ENCODE results near the gene KDM7A.
"Not testable (repeated sequence)": the region's sequence is repeated elsewhere in the genome, so short reads cannot be mapped to it uniquely, and the experiment has no call there.

Gene KDM7A, protein sequence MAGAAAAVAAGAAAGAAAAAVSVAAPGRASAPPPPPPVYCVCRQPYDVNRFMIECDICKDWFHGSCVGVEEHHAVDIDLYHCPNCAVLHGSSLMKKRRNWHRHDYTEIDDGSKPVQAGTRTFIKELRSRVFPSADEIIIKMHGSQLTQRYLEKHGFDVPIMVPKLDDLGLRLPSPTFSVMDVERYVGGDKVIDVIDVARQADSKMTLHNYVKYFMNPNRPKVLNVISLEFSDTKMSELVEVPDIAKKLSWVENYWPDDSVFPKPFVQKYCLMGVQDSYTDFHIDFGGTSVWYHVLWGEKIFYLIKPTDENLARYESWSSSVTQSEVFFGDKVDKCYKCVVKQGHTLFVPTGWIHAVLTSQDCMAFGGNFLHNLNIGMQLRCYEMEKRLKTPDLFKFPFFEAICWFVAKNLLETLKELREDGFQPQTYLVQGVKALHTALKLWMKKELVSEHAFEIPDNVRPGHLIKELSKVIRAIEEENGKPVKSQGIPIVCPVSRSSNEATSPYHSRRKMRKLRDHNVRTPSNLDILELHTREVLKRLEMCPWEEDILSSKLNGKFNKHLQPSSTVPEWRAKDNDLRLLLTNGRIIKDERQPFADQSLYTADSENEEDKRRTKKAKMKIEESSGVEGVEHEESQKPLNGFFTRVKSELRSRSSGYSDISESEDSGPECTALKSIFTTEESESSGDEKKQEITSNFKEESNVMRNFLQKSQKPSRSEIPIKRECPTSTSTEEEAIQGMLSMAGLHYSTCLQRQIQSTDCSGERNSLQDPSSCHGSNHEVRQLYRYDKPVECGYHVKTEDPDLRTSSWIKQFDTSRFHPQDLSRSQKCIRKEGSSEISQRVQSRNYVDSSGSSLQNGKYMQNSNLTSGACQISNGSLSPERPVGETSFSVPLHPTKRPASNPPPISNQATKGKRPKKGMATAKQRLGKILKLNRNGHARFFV

DNA sequence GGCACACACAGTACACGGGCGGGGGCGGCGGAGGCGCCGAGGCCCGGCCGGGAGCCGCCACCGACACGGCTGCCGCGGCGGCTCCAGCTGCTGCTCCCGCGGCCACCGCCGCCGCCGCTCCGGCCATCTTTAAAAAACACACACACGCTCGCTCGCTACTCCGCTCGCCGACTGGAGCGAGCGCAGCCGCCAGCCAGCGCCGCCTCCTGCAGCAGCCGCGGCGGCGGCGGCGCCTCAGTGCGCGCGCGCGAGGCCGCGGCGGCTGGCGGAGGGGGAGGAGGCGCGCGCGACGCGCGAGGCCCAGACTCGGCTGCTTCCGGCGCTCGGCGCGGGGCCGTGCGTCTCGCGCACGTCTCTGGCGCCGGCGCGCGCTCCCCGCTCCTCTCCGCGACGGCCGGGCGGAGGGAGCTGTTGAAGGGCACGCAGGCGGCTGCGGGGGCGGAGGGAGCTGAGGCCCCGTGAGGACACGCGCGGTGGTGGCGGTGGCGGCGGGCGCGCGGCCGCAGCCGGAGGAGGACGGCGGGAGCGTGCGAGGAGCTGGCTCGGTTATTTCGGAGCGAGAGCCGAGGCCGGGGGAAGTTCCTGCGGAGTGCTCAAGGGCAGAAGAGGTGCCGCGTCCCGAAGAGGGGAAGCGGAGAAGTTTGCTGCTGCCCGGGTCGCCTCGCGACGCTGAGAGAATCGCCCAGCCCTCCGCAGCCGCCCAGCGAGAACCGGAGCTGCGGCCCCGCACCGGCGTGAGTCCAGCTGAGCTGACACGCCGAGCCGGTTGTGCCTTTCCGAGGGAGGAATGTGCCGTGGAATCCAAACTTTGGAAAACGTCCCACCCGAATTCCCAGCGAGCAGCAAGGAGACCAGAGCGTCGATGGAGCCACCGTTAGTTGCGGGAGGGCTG lies at the start of gene KDM7A:
Gene KDM7A, minus strand, starts transcription at position 173 of the 892 bp plus-strand sequence. Its CDS starts 46 bp downstream, at position 127.
- peak; percentile 94 for DNase-seq

DNA sequence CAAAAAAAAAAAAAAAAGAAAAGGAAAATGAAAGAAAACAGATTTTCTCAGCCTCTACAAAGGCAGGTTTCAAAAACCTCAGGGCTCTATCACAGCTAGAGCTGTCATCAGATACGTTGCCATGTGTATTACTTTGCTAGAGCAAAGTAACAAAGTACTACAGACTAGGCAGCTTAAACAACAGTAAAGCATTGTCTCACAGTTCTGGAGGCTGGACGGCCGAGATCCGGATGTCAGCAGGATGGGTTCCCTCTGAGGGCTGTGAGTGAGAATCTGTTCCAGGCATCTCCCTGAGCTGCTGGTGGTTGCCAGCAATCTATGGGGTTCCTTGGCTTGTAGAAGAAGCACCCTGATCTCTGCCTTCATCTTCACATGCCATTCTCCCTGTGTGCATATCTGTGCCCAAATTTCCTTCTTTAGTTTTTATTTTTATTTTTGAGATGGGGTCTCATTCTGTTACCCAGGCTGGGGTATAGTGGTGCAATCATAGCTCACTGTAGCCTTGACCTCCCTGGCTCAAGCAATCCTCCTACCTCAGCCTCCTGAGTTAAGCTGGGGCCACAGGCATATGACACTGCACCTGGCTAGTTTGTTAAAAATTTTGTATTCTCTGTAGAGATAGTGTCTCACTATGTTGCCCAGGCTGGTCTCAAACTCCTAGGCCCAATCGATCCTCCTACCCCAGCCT lies 48.9 kb upstream of the KDM7A start:
- no peak for DNase-seq

DNA sequence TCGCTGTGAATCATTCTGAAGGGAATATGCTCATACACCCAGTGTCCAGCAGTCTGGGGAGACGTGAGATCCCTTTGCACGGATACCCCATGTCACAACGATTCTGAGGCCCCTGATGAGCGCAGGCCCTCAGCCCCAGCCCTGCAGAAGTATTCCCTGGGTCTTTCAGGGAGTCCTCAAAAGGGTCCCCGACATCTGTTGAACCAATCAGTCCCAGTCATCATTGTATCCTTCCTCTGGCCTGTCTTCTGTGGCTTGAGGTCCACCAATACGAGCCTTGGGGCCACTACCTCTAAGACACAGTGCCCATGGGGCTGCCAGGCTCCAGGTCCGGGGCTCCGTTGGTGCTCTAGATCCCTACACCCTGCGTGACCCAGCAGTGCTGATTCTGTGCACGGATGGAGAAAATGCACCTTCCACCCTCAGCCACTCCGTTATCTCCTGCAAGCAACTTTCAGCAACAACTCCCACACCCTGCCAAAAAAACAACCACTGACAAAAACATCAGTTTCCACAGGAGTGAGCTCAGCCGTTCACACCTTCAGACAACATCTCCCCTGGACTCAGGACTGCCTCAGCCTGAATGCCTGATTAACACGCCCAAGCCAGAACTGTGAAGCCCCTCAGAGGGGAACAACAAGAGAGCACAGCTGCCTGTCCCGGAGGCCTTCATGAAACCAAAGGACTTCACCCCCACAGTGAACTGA lies 46.9 kb upstream of the KDM7A start:
- DNase-seq = no peak

DNA sequence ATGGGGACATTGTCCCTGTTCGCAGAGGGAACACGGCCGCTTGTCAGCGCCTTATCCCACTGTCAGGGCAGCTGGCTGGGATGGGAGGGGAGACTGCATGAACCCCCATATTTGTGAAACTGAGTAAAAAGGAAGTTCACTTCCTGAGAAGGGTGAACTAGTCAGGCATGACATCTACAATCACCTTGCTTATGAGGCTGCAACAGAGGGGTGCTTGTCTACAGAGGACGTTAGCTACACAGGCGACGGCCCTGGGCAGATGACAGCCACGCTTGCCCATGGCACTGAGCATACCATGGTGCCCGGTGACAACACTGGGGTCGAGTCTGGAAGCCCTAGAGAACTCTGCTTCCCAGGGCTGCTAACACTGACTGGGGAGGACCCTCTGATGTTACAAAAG lies 46.0 kb upstream of the KDM7A start:
- no peak for DNase-seq

DNA sequence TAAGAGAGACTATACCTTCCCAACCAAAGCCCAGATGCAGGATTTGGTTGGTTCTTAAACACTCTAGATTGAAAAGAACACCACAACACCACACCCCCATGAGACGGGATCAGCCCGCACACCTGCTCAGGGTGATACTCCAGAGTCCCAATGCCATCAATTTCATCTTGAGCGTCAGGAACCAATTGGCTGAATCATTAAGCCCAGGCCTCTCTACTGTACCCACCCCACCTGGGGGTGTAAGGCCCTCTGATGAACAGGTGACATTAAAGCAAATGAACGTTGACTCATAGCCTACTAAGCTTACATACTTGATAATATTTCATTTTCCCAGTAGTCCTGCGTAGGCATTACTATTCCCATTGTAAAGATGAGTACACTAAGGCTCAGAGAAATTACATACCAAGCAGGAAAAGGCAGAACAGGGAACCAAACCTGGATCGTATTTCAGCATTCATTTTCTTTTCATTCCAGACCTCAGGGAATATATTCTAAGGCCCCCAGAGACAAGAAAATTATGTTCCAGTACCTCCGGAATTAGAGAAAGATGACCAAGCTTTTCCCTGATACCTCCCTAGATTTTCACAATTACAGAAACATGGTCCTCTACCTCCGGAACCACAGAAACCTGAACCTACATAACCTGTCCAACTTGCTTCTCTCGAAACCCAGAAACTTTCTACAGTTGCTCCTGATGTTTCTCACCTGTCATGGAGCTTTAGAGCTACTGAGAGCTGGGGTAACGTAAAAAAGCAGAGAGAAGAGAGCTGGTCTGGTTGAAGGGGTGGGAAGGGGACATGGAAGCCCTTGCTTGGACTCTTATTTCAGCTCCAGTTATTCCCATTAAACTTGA lies 43.1 kb upstream of the KDM7A start:
- no peak for DNase-seq

DNA sequence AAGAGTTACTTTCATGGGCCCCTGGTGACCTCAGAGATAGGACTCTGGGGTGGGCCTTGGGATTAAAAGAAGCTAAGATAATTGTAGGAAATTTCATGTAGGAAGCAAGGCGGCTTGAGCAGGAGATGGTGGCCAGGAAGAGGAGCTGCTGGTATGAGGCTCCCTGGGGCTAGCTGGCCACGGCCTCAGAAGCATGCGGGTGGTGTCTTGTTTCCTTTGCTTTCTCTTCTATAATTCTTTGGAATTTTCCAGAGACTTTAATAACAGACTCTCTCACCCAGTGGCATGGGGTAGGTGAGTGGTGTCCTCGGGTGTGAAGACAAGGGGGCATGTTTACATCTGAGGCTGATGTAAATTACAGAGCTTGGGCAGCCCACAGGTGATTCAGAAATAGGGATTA lies 41.9 kb upstream of the KDM7A start:
- no peak for DNase-seq

DNA sequence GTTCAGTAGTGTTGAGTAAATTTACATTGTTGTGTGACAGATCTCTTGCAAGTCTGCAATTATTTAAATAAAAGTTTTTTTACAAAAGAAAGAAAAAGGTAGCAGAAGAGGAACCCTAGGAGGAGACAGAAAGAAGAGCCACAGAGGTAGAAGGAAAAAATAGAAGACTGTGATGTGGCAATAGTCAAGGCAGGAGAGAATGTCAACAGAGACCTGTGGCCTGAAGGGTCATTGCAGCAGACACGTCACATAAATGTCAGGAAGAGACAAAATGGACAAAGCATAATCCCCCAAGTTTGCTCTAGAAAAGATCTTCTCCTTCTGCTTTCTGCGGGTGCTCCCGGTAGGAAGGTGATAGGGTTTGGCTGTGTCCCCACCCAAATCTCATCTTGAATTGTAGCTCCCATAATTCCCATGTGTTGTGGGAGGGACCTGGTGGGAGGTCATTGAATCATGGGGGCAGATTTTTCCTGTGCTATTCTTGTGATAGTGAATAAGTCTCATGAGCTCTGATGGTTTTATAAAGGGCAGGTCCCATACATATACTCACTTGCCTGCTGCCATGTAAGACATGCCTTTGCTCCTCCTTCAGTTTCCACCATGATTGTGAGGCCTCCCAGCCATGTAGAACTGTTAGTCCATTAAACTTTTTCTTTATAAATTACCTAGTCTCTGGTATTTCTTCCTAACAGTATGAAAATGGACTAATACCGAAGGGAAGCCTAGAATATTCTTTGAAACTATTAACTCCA lies 41.1 kb upstream of the KDM7A start:
- DNase-seq = no peak

DNA sequence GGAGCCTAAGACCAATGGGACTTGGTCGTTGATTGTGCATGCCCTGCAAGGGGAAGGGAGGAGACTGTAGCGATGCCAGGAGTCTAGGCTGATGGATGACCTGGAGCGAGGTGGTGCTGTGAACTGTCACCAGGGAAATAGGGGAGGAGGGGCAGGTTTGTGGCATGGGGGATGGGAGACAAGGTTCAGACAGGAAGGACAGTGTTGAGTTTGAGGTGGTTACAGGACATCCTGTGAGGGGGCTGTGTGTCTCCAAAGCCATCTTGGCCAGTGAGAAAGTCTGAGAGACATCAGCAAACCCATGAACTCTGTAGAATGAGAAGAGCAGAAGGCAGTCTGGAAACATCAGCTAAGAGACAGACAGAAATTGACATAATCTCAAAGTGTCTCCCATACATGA lies 38.5 kb upstream of the KDM7A start:
- no peak for DNase-seq

DNA sequence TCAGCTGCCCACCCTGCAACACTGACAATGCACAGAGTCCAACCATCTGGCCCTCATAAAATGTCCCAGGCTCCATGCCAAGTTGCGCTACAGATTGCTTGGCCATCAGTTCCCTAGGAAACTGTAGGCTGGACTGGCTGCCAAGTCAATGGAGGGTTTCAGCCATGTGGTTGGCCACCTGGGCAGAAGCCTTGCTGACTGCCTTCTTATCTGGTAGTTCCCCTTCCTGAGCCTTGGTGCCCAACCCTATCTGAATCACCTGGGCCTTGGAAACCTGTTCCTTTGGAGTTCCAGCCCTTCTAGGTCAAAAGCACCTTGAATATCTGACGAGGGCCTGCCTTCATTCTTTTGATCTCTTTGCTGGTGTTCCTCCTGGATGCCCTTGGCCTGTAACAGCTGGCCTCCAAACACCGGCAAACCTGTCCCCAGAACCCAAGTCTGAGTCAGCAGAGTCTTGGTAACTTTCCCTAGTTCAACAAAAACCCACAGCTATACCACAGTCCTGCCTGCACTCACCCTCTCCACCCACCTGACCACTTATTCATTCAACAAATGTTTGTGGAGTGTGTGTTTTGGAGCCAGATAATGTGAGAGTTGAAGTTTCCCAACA lies 37.4 kb upstream of the KDM7A start:
- no peak for DNase-seq

DNA sequence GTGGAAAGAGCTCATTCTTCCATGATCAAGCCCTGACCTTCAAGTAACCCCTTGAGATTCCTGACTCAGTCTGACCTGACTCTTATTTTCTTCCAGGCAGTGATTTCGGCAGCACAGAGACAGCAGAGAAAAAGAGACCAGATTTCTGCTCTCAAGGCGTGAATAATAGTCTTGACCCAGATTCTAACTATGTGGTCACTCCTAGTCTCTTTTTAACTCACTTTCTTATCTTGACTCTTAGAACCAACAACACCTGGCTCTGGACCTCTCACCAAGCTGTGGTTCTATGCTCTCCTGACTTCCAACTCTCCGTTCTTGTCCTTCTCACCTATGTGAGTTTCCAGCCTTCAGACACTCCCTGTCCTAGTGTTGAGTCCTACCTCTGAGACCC lies 36.9 kb upstream of the KDM7A start:
- DNase-seq = no peak

DNA sequence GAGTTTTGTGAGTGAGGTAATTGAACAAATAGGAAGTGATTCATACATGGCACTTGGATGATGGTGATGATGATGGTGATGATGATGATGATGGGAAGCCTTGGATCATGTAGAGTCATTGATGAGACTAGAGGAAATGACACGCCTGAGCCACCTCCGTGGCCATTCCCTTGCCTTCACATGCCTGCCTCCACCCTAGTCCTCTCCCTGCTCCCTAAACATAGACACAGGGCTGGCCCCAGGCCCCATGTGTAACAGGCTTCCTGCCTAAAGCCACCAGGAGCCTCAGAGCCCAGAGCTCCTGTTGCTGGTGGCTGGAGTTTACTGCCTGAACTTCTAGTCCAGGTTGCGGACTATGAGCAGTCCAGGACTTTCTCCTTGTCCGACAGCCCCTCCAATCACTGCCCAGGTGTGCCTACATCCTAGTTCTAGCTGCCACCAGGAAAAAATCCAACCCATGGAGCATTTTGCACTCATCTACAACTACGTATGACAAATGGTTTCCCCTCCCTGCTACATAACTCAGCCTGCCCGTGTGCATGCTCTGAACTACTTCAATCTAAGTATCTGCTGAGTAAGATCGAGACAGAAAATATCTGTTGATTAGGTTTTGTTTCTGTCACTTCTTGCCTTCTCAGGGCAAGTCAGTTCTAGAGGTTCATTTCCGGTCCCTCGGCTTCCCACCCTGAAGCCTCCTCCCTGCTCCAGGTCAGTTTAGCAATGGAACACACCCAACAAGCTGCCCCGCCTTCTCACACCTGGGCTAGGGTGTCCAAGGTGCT lies 35.5 kb upstream of the KDM7A start:
- no peak for DNase-seq

DNA sequence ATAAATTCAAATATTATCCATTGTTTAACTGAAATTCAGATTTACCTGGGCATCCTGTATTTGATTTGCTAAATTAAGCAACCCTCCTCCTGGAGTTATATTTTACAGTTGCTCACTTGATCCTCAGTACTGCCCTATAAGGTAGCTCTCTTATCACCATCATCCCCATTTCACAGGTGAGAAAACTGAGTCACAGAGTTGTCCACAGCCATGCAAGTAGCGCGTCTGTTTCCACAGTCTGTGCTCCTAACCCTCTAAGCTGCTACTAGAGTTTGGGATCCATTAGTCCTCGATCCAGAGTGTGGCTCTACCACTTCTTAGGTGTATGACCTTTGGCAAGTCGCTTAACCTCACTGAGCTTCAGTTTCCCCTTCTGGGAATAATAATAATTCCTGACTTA lies 34.9 kb upstream of the KDM7A start:
- no peak for DNase-seq

DNA sequence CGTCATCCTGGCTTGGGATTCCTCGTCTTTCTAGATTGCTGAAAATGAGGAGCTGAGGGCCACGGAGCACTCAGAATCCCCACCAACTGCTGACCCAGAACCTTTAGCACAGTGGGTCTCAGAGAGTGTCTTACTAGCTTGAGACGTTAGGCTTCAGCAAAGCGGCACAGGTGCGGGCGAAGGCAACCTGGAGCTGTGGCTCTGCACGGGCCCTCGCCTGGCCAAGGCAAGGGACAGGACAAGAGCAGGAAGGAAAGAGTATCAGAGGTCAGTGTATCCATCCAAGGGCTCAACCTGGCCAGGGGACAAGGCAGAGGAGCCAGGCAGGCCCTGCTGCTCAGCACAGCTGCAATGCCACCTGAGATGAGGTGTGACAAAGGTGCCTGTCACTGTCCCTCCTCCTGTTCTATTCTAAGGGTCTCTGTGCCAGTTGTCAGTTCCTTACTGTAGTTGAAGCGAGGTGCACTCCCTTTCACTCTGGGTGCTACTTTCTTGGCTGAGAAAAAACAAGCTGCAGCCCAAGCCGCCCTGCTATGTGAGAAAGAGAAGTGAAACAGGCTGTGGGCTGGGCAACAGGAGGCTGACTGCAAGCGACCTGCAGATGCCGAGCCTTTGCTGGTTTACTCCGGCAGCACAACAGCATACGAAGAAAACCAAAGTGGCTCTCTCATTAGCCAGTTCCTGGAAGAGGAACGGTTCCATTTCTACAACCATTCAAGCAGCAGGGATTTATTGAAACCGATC lies 33.3 kb upstream of the KDM7A start:
- DNase-seq = peak; percentile 46

DNA sequence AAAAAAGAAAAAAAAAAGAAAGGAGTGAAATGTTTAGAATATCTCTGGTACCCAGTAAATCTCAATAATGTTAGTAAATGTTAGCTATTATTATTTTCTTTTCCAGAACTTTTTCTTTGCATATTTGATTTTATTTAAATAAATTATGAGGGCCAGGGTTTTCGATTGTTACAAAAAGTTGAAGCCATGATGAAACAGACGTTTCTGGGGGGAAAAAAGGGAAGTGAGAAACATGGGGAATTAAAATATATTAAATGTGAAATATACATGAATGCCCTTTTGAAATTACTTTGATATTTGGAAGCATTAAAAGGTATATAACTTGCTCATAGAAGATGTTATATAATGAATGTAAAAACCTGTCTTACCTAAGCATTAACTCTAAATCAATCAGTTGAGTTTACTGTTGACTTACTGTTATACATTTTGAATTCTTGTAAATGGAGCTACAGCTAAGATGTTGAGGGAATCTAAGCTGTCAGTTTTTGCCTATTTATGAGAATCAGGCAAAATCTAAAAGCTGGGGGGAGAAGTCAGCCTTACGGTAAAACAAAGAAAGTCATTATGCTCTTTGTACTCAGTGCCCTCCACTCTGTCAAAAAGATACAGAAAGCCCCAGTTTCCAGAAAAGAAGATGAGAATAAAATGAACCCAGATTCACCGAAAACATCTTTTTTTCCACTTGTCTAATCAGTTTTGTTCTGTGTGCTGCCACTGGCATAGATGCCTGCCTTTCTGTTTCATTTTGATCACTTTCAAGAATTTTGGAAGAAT lies 30.0 kb upstream of the KDM7A start:
- DNase-seq = no peak

DNA sequence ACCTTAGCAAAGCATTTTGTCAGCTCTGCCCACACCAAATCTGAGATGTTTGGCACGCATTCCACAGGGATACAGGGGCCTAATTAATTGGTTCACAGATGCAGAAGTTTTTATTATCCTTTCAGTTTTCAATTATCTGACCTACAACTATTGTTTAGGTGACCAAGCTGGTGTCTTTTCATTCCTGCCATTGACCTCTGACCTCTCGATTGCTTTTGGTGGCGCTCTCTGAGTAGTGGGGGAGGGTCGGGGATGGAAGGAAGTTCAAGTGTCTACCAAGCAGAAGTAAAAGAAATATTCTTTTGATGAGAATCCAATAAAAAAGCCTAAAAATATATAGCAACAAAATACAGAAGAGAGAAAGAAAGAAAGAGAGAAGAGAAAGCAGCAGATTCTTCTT lies 28.8 kb upstream of the KDM7A start:
- DNase-seq = no peak

DNA sequence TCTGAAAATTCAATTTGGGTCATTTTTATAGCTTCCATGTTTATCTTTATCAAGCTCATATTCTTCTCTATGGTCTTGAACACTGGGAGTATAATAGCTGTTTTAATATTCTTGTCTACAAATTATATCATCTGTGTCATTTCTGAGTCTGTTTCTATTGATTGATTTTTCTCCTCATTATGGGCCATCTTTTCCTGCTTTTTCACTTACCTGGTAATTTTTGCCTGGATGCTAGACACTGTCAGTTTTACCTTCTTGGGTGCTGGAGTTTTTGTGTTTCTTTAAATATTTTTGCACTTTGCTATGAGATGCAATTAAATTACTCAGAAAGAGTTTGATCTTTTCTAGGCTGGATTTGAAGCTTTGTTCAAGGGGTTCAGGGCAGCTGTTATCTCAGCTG lies 26.8 kb upstream of the KDM7A start:
- no peak for DNase-seq

DNA sequence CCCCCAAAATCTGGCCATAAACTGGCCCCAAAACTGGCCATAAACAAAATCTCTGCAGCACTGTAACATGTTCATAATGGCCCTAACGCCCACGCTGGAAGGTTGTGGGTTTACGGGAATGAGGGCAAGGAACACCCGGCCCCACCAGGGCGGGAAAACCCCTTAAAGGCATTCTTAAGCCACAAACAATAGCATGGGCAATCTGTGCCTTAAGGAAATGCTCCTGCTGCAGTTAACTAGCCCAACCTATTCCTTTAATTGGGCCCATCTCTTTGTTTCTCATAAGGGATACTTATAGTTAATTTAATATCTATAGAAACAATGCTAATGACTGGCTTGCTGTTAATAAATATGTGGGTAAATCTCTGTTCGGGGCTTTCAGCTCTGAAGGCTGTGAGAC lies 26.2 kb upstream of the KDM7A start:
- DNase-seq = not testable (repeated sequence)
